ENCODE data around the gene PEX19.

PEX19 gene

DNA sequence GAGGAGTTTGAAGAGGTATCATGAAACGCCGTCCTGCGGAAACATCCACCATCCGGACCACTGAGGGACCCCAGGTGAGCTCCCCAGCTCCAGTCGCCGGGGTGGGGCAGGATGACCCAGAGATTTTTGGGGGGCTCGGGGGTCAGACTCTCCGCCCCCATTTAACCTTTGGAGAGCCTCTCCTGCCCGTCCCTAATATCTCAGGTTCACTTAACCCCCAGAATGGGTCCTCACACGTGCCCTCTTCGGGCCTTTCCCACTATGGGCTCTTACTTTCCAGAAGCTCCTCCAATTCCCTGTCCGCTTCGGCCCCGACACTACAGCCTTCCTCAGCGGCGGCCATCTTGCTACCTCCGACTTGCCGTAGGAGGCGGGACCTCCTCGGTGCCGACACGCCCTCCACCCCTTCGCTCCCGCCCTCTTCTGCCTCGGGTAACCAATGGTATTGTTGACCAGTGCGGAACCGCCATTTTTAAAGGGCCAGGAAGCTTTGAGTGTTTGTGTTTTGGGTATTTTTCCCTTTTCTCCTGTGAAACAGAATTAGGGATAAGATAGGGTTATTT is at the start of gene PEX19 (continued):
- TF ChIP-seq, protein P1, sequence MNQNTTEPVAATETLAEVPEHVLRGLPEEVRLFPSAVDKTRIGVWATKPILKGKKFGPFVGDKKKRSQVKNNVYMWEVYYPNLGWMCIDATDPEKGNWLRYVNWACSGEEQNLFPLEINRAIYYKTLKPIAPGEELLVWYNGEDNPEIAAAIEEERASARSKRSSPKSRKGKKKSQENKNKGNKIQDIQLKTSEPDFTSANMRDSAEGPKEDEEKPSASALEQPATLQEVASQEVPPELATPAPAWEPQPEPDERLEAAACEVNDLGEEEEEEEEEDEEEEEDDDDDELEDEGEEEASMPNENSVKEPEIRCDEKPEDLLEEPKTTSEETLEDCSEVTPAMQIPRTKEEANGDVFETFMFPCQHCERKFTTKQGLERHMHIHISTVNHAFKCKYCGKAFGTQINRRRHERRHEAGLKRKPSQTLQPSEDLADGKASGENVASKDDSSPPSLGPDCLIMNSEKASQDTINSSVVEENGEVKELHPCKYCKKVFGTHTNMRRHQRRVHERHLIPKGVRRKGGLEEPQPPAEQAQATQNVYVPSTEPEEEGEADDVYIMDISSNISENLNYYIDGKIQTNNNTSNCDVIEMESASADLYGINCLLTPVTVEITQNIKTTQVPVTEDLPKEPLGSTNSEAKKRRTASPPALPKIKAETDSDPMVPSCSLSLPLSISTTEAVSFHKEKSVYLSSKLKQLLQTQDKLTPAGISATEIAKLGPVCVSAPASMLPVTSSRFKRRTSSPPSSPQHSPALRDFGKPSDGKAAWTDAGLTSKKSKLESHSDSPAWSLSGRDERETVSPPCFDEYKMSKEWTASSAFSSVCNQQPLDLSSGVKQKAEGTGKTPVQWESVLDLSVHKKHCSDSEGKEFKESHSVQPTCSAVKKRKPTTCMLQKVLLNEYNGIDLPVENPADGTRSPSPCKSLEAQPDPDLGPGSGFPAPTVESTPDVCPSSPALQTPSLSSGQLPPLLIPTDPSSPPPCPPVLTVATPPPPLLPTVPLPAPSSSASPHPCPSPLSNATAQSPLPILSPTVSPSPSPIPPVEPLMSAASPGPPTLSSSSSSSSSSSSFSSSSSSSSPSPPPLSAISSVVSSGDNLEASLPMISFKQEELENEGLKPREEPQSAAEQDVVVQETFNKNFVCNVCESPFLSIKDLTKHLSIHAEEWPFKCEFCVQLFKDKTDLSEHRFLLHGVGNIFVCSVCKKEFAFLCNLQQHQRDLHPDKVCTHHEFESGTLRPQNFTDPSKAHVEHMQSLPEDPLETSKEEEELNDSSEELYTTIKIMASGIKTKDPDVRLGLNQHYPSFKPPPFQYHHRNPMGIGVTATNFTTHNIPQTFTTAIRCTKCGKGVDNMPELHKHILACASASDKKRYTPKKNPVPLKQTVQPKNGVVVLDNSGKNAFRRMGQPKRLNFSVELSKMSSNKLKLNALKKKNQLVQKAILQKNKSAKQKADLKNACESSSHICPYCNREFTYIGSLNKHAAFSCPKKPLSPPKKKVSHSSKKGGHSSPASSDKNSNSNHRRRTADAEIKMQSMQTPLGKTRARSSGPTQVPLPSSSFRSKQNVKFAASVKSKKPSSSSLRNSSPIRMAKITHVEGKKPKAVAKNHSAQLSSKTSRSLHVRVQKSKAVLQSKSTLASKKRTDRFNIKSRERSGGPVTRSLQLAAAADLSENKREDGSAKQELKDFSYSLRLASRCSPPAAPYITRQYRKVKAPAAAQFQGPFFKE (tag by site-specific recombination; IDR thresholded peaks at IDR 0.05; ENCODE audit: borderline replicate concordance): no peak
- no peak for TF ChIP-seq ZNF433 (tag by site-specific recombination; IDR thresholded peaks at IDR 0.05; ENCODE audit: low read depth)
- TF ChIP-seq ZBTB17 (tag by site-specific recombination; IDR thresholded peaks at IDR 0.05): peak; percentile 42
- TF ChIP-seq SP2 (tag by site-specific recombination; IDR thresholded peaks at IDR 0.05): peak; percentile 91
- TF ChIP-seq, protein P2, sequence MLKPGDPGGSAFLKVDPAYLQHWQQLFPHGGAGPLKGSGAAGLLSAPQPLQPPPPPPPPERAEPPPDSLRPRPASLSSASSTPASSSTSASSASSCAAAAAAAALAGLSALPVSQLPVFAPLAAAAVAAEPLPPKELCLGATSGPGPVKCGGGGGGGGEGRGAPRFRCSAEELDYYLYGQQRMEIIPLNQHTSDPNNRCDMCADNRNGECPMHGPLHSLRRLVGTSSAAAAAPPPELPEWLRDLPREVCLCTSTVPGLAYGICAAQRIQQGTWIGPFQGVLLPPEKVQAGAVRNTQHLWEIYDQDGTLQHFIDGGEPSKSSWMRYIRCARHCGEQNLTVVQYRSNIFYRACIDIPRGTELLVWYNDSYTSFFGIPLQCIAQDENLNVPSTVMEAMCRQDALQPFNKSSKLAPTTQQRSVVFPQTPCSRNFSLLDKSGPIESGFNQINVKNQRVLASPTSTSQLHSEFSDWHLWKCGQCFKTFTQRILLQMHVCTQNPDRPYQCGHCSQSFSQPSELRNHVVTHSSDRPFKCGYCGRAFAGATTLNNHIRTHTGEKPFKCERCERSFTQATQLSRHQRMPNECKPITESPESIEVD (tag by site-specific recombination; IDR thresholded peaks at IDR 0.05): no peak
- TF ChIP-seq ZNF138 (tag by site-specific recombination; IDR thresholded peaks at IDR 0.05; ENCODE audit: borderline replicate concordance): no peak
- no peak for TF ChIP-seq ZNF23 (tag by site-specific recombination; IDR thresholded peaks at IDR 0.05; ENCODE audit: borderline replicate concordance)
- no peak for TF ChIP-seq ZNF626 (tag by site-specific recombination; IDR thresholded peaks at IDR 0.05)
- TF ChIP-seq ZNF202 (tag by site-specific recombination; IDR thresholded peaks at IDR 0.05; ENCODE audit: borderline replicate concordance): no peak
- TF ChIP-seq, protein P3, sequence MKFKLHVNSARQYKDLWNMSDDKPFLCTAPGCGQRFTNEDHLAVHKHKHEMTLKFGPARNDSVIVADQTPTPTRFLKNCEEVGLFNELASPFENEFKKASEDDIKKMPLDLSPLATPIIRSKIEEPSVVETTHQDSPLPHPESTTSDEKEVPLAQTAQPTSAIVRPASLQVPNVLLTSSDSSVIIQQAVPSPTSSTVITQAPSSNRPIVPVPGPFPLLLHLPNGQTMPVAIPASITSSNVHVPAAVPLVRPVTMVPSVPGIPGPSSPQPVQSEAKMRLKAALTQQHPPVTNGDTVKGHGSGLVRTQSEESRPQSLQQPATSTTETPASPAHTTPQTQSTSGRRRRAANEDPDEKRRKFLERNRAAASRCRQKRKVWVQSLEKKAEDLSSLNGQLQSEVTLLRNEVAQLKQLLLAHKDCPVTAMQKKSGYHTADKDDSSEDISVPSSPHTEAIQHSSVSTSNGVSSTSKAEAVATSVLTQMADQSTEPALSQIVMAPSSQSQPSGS (tag by site-specific recombination; IDR thresholded peaks at IDR 0.05; ENCODE audit: low read depth): no peak
- no peak for TF ChIP-seq ZFHX2 (tag by site-specific recombination; conservative IDR thresholded peaks at IDR 0.05)
- no peak for TF ChIP-seq ZFP3 (tag by site-specific recombination; IDR thresholded peaks at IDR 0.05; ENCODE audit: low read depth)
- no peak for TF ChIP-seq ZBTB20 (tag by site-specific recombination; IDR thresholded peaks at IDR 0.05)
- no peak for TF ChIP-seq ZNF16 (tag by site-specific recombination; IDR thresholded peaks at IDR 0.05; ENCODE audit: low read depth)
- peak; percentile 72 for TF ChIP-seq ZNF335 (tag by site-specific recombination; conservative IDR thresholded peaks at IDR 0.05)
- TF ChIP-seq, protein P4, sequence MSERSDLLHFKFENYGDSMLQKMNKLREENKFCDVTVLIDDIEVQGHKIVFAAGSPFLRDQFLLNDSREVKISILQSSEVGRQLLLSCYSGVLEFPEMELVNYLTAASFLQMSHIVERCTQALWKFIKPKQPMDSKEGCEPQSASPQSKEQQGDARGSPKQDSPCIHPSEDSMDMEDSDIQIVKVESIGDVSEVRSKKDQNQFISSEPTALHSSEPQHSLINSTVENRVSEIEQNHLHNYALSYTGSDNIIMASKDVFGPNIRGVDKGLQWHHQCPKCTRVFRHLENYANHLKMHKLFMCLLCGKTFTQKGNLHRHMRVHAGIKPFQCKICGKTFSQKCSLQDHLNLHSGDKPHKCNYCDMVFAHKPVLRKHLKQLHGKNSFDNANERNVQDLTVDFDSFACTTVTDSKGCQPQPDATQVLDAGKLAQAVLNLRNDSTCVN (tag by site-specific recombination; optimal IDR thresholded peaks at IDR 0.05): no peak
- no peak for TF ChIP-seq ZNF24 (tag by site-specific recombination; IDR thresholded peaks at IDR 0.05)
- TF ChIP-seq ZNF223 (tag by site-specific recombination; IDR thresholded peaks at IDR 0.05): no peak
- TF ChIP-seq ZNF792 (tag by site-specific recombination; IDR thresholded peaks at IDR 0.05): no peak
- TF ChIP-seq EGR2 (tag by site-specific recombination; IDR thresholded peaks at IDR 0.05; ENCODE audit: low read depth): no peak
- no peak for TF ChIP-seq ZNF133 (tag by site-specific recombination; IDR thresholded peaks at IDR 0.05)
- TF ChIP-seq HOXC10 (CRISPR knock-in tag; IDR thresholded peaks at IDR 0.05): no peak
- peak; percentile 26; the same call in 1 of the 2 replicates for TF ChIP-seq KLF1 (tag by site-specific recombination; IDR thresholded peaks at IDR 0.05)
- TF ChIP-seq ZEB2 (tag by site-specific recombination; IDR thresholded peaks at IDR 0.05): peak; percentile 34; the same call in 1 of the 2 replicates
- TF ChIP-seq, protein P5, sequence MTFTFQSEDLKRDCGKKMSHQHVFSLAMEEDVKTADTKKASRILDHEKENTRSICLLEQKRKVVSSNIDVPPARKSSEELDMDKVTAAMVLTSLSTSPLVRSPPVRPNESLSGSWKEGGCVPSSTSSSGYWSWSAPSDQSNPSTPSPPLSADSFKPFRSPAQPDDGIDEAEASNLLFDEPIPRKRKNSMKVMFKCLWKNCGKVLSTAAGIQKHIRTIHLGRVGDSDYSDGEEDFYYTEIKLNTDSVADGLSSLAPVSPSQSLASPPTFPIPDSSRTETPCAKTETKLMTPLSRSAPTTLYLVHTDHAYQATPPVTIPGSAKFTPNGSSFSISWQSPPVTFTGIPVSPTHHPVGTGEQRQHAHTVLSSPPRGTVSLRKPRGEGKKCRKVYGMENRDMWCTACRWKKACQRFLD (tag by site-specific recombination; IDR thresholded peaks at IDR 0.05): no peak
- TF ChIP-seq, protein P6, sequence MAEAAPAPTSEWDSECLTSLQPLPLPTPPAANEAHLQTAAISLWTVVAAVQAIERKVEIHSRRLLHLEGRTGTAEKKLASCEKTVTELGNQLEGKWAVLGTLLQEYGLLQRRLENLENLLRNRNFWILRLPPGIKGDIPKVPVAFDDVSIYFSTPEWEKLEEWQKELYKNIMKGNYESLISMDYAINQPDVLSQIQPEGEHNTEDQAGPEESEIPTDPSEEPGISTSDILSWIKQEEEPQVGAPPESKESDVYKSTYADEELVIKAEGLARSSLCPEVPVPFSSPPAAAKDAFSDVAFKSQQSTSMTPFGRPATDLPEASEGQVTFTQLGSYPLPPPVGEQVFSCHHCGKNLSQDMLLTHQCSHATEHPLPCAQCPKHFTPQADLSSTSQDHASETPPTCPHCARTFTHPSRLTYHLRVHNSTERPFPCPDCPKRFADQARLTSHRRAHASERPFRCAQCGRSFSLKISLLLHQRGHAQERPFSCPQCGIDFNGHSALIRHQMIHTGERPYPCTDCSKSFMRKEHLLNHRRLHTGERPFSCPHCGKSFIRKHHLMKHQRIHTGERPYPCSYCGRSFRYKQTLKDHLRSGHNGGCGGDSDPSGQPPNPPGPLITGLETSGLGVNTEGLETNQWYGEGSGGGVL (tag by site-specific recombination; IDR thresholded peaks at IDR 0.05): no peak
